Lower leg skin (tissue), 3 donors: Measurements from ENCODE around the gene ERC2.

Experiments used
- POLR2A ChIP-seq, 2 donors: fragments of 450-650 bp; IDR thresholded peaks; one replicate each; pipeline ENCODE4 v1.6.1; 2016 to 2017; ENCODE audit warnings: antibody characterized with exemption in 2 of 2, mild to moderate bottlenecking in 1 of 2, moderate library complexity in 1 of 2
- TF ChIP-seq, protein P1 (sequence below), 3 donors: fragments of 450-650 bp; IDR thresholded peaks; one replicate each; pipeline ENCODE4 v1.5.1; 2016; ENCODE audit warnings: antibody characterized with exemption in 3 of 3, mild to moderate bottlenecking in 3 of 3, moderate library complexity in 2 of 3

GRCh38 chr3:55708921-55709320, 759.3 kb downstream of the ERC2 start:
- TF ChIP-seq, protein P1, sequence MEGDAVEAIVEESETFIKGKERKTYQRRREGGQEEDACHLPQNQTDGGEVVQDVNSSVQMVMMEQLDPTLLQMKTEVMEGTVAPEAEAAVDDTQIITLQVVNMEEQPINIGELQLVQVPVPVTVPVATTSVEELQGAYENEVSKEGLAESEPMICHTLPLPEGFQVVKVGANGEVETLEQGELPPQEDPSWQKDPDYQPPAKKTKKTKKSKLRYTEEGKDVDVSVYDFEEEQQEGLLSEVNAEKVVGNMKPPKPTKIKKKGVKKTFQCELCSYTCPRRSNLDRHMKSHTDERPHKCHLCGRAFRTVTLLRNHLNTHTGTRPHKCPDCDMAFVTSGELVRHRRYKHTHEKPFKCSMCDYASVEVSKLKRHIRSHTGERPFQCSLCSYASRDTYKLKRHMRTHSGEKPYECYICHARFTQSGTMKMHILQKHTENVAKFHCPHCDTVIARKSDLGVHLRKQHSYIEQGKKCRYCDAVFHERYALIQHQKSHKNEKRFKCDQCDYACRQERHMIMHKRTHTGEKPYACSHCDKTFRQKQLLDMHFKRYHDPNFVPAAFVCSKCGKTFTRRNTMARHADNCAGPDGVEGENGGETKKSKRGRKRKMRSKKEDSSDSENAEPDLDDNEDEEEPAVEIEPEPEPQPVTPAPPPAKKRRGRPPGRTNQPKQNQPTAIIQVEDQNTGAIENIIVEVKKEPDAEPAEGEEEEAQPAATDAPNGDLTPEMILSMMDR (IDR thresholded peaks at IDR 0.05): no peak
- TF ChIP-seq POLR2A (IDR thresholded peaks at IDR 0.05): no peak
